Measurements from ENCODE around the gene REV1. TPM values are rescaled to one million over a fixed set of nuclear protein-coding genes. Genes with fewer than 3 reads are reported as not detected.
"Not testable (repeated sequence)": the region's sequence is repeated elsewhere in the genome, so short reads cannot be mapped to it uniquely, and the experiment has no call there.

The REV1 gene
- total RNA-seq, 4 donors from 2014 or later, result 54.7 to 84.4 (median 68.8) TPM

DNA sequence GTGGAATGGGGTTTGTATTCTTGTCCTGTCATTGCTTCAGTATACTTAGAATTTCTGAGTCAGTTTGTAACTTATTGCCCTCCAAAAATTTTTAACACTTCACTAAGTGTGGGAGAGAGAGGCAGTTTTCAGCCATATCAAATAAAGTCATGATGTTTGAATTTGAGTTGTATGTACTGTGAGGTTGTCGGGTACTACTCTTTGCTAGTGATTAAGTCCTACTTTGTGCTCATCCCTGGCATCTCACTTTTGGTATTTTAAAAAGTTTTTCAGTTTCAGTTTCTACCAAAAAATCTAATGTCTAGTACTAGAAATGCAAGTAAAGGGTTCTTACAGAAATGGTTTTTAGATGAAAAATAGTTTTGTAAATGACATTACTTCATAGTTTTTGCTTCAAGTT is 111.9 kb downstream of the REV1 start:
- H3K27me3 ChIP-seq, result no peaks in the 10 kb centered on the region
- H3K27ac ChIP-seq, result no peak overlapping the region
- TF ChIP-seq, protein P1, sequence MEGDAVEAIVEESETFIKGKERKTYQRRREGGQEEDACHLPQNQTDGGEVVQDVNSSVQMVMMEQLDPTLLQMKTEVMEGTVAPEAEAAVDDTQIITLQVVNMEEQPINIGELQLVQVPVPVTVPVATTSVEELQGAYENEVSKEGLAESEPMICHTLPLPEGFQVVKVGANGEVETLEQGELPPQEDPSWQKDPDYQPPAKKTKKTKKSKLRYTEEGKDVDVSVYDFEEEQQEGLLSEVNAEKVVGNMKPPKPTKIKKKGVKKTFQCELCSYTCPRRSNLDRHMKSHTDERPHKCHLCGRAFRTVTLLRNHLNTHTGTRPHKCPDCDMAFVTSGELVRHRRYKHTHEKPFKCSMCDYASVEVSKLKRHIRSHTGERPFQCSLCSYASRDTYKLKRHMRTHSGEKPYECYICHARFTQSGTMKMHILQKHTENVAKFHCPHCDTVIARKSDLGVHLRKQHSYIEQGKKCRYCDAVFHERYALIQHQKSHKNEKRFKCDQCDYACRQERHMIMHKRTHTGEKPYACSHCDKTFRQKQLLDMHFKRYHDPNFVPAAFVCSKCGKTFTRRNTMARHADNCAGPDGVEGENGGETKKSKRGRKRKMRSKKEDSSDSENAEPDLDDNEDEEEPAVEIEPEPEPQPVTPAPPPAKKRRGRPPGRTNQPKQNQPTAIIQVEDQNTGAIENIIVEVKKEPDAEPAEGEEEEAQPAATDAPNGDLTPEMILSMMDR (IDR thresholded peaks at IDR 0.05), result no peak
- no peak for TF ChIP-seq POLR2A (IDR thresholded peaks at IDR 0.05)
- peaks cover 11 to 23% of the 10 kb centered on the region in 2 donors for H3K36me3 ChIP-seq
- no peak for DNase-seq
- intact Hi-C loops (cut with DNase I), result no loop called here
- 87 to 96% methylated on average over 1 of the region's 1 CpG for WGBS, 2 donors
- peaks cover 0 to 7% of the 10 kb centered on the region in 2 donors for H3K4me1 ChIP-seq
- no peak overlapping the region for H3K4me3 ChIP-seq (replicated peaks in 1 of 3)
- no peaks in the 10 kb centered on the region for H3K9me3 ChIP-seq

DNA sequence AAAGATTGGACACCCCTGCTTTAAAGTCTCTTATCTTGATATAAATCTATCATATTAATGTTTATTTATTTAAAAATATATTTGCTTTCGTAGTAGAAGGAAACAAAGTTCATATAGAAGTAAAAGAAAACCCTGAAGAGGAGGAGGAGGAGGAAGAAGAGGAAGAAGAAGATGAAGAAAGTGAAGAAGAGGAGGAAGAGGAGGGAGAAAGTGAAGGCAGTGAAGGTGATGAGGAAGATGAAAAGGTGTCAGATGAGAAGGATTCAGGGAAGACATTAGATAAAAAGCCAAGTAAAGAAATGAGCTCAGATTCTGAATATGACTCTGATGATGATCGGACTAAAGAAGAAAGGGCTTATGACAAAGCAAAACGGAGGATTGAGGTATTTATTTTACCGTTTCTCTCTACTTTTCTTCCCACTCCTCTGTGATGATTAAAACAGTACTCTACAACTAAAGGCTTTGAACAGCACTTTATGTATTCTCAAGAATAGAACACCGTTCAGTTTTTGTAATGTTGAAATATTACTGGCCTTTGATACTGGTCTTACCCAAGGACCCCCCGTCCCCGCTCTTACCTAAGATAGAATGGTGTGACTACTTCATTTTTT is 113.5 kb downstream of the REV1 start:
- H3K4me1 ChIP-seq, result peaks cover 0 to 7% of the 10 kb centered on the region in 2 donors
- no peak overlapping the region for H3K4me3 ChIP-seq (replicated peaks in 1 of 3)
- TF ChIP-seq POLR2A (IDR thresholded peaks at IDR 0.05), result no peak
- TF ChIP-seq, protein P1 (IDR thresholded peaks at IDR 0.05), result no peak
- H3K36me3 ChIP-seq, result peaks cover 11 to 23% of the 10 kb centered on the region in 2 donors
- no peak for DNase-seq
- WGBS, 2 donors, result 94 to 96% methylated on average over 7 of the region's 7 CpGs
- intact Hi-C loops (cut with DNase I), result no loop called here
- H3K27ac ChIP-seq, result no peak overlapping the region
- no peaks in the 10 kb centered on the region for H3K9me3 ChIP-seq
- no peaks in the 10 kb centered on the region for H3K27me3 ChIP-seq

DNA sequence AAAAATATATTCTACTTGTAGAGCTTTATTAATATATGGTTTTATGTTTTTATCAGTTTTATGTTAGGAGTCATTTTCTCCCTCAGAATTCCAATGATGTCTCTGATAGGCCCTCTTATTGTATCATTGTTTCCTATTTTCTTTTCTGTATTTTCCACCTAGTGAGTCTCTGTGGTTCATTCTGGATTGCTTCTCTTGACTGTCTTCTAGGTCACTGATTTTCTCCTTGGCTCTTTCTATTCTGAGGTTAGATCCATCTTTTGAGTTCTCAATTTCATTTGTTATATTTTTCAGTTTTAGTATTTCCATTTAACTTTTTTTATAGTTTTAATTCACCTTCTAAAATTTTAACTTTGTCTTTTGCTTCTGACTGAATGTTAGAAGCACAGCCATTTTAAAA is 115.1 kb downstream of the REV1 start:
- no peak overlapping the region for H3K27ac ChIP-seq
- no peaks in the 10 kb centered on the region for H3K9me3 ChIP-seq
- peaks cover 12 to 22% of the 10 kb centered on the region in 2 donors for H3K36me3 ChIP-seq
- H3K4me1 ChIP-seq, result no peaks in the 10 kb centered on the region
- no peak overlapping the region for H3K4me3 ChIP-seq (replicated peaks in 1 of 3)
- no peaks in the 10 kb centered on the region for H3K27me3 ChIP-seq
- intact Hi-C loops (cut with DNase I), result no loop called here
- TF ChIP-seq, protein P1 (IDR thresholded peaks at IDR 0.05), result no peak
- no peak for TF ChIP-seq POLR2A (IDR thresholded peaks at IDR 0.05)
- no peak for DNase-seq

DNA sequence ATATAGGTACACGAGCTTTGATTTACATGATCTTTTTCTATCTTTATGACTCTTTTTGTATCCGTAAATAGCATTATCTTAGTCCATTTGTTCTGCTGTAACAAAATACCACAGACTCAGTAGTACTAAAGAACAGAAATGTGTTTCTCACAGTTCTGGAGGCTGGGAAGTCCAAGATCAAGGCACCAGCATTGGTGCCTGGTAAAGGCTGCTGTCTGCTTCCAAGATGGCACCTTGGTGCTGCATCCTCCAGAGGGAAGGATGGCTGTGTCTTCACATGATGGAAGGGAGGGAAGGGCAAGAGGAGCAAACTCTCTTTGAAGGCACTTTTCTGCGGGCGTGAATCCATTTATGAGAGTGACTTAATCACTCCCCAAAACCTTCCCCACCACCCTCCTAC is 116.7 kb downstream of the REV1 start:
- H3K4me3 ChIP-seq (replicated peaks in 1 of 3), result no peak overlapping the region
- H3K36me3 ChIP-seq, result peaks cover 15 to 25% of the 10 kb centered on the region in 2 donors
- no peak for DNase-seq
- 97 to 99% methylated on average over 4 of the region's 4 CpGs for WGBS, 2 donors
- H3K4me1 ChIP-seq, result no peaks in the 10 kb centered on the region
- H3K9me3 ChIP-seq, result no peaks in the 10 kb centered on the region
- intact Hi-C loops (cut with DNase I), result no loop called here
- no peak overlapping the region for H3K27ac ChIP-seq
- H3K27me3 ChIP-seq, result no peaks in the 10 kb centered on the region
- TF ChIP-seq, protein P1 (IDR thresholded peaks at IDR 0.05), result no peak
- TF ChIP-seq POLR2A (IDR thresholded peaks at IDR 0.05), result no peak

DNA sequence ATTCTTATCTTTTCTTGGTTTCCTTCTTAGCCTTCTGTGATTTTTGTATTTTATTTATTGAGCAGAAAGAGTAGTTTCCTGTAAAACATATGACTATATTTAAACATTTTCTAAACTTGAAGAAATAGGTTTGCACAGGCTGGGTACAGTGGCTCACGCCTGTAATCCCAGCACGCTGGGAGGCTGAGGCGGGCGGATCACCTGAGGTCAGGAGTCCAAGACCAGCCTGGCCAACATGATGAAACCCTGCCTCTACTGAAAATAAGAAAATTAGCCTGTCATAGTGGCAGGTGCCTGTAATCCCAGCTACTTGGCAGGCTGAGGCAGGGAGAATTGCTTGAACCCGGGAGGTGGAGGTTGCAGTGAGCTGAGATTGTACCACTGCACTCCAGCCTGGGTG is 121.0 kb downstream of the REV1 start:
- WGBS, 2 donors, result 95 to 99% methylated on average over 5 of the region's 5 CpGs
- H3K27ac ChIP-seq; H3K4me1 ChIP-seq; H3K27me3 ChIP-seq; DNase-seq; H3K4me3 ChIP-seq (replicated peaks in 1 of 3); intact Hi-C loops (cut with DNase I); H3K9me3 ChIP-seq: not testable (repeated sequence)
- peaks cover 37 to 60% of the 10 kb centered on the region in 2 donors for H3K36me3 ChIP-seq

Measured in thyroid gland (tissue), 4 donors.